HEK293 (cell line): ENCODE data around the gene PARP3.

Experiments used
- GLI4 ChIP-seq: fragments of 450-650 bp; formaldehyde crosslinking; IDR thresholded peaks from 2 replicates; pipeline ENCODE4 v1.5.1; 2016; ENCODE audit warnings: missing biosample characterization, missing genetic modification characterization
- ZNF658 ChIP-seq: fragments of 450-650 bp; formaldehyde crosslinking; IDR thresholded peaks from 2 replicates; pipeline ENCODE4; 2016; ENCODE audit warnings: missing biosample characterization, missing genetic modification characterization
- TF ChIP-seq, protein P1 (sequence below): fragments of 450-650 bp; formaldehyde crosslinking; conservative IDR thresholded peaks from 2 replicates; pipeline ENCODE4 v1.5.1; 2016; ENCODE audit warnings: low read depth, missing biosample characterization, missing genetic modification characterization
- TF ChIP-seq, protein P2 (sequence below): fragments of 450-650 bp; IDR thresholded peaks from 2 replicates; pipeline ENCODE4 v1.5.1; 2018; ENCODE audit warnings: missing biosample characterization, mild to moderate bottlenecking, missing genetic modification characterization
- TF ChIP-seq, protein P3 (sequence below): fragments of 450-650 bp; formaldehyde crosslinking; IDR thresholded peaks from 2 replicates; pipeline ENCODE4 v1.5.1; 2016; ENCODE audit warnings: missing biosample characterization, missing genetic modification characterization

DNA sequence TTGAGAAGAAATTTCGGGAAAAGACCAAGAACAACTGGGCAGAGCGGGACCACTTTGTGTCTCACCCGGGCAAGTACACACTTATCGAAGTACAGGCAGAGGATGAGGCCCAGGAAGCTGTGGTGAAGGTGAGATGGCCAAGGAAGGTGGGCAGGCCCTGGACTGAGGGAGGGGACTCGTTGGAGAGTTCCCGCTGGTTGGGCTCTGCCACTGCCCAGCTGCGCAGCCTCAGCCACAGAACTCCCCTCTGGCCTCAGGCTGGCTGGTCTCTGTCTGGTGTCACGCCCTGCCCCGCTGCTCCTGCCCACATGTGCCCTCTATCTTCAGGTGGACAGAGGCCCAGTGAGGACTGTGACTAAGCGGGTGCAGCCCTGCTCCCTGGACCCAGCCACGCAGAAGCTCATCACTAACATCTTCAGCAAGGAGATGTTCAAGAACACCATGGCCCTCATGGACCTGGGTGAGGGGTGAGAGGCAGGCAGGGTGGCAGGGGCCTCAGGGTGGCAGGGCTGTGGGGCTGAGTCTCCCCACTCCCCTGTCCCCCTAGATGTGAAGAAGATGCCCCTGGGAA is 2.4 kb downstream of the PARP3 start:
- no peak for TF ChIP-seq GLI4
- no peak for TF ChIP-seq ZNF658
- TF ChIP-seq, protein P1, sequence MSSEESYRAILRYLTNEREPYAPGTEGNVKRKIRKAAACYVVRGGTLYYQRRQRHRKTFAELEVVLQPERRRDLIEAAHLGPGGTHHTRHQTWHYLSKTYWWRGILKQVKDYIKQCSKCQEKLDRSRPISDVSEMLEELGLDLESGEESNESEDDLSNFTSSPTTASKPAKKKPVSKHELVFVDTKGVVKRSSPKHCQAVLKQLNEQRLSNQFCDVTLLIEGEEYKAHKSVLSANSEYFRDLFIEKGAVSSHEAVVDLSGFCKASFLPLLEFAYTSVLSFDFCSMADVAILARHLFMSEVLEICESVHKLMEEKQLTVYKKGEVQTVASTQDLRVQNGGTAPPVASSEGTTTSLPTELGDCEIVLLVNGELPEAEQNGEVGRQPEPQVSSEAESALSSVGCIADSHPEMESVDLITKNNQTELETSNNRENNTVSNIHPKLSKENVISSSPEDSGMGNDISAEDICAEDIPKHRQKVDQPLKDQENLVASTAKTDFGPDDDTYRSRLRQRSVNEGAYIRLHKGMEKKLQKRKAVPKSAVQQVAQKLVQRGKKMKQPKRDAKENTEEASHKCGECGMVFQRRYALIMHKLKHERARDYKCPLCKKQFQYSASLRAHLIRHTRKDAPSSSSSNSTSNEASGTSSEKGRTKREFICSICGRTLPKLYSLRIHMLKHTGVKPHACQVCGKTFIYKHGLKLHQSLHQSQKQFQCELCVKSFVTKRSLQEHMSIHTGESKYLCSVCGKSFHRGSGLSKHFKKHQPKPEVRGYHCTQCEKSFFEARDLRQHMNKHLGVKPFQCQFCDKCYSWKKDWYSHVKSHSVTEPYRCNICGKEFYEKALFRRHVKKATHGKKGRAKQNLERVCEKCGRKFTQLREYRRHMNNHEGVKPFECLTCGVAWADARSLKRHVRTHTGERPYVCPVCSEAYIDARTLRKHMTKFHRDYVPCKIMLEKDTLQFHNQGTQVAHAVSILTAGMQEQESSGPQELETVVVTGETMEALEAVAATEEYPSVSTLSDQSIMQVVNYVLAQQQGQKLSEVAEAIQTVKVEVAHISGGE (tag by site-specific recombination), result no peak
- TF ChIP-seq, protein P2, sequence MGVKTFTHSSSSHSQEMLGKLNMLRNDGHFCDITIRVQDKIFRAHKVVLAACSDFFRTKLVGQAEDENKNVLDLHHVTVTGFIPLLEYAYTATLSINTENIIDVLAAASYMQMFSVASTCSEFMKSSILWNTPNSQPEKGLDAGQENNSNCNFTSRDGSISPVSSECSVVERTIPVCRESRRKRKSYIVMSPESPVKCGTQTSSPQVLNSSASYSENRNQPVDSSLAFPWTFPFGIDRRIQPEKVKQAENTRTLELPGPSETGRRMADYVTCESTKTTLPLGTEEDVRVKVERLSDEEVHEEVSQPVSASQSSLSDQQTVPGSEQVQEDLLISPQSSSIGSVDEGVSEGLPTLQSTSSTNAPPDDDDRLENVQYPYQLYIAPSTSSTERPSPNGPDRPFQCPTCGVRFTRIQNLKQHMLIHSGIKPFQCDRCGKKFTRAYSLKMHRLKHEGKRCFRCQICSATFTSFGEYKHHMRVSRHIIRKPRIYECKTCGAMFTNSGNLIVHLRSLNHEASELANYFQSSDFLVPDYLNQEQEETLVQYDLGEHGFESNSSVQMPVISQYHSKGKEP (tag by site-specific recombination), result no peak
- TF ChIP-seq, protein P3, sequence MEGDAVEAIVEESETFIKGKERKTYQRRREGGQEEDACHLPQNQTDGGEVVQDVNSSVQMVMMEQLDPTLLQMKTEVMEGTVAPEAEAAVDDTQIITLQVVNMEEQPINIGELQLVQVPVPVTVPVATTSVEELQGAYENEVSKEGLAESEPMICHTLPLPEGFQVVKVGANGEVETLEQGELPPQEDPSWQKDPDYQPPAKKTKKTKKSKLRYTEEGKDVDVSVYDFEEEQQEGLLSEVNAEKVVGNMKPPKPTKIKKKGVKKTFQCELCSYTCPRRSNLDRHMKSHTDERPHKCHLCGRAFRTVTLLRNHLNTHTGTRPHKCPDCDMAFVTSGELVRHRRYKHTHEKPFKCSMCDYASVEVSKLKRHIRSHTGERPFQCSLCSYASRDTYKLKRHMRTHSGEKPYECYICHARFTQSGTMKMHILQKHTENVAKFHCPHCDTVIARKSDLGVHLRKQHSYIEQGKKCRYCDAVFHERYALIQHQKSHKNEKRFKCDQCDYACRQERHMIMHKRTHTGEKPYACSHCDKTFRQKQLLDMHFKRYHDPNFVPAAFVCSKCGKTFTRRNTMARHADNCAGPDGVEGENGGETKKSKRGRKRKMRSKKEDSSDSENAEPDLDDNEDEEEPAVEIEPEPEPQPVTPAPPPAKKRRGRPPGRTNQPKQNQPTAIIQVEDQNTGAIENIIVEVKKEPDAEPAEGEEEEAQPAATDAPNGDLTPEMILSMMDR, result no peak
